HCT116 (cell line): ENCODE data around the gene HDLBP.

Experiments
- EZH2 ChIP-seq: fragments of 200-600 bp; sonication (generic); IDR thresholded peaks from 2 replicates; pipeline ENCODE4 v1.6.1; 2017; ENCODE audit warnings: antibody characterized with exemption, mixed run types
- TF ChIP-seq, protein P1 (sequence below): IDR thresholded peaks from 2 replicates; pipeline ENCODE4 v1.6.1; 2011; ENCODE audit warnings: mild to moderate bottlenecking, low read length, moderate library complexity; ENCODE audit not compliant: insufficient replicate concordance; ENCODE audit errors: extremely low read depth

- TF ChIP-seq EZH2 = no peak
- TF ChIP-seq, protein P1, sequence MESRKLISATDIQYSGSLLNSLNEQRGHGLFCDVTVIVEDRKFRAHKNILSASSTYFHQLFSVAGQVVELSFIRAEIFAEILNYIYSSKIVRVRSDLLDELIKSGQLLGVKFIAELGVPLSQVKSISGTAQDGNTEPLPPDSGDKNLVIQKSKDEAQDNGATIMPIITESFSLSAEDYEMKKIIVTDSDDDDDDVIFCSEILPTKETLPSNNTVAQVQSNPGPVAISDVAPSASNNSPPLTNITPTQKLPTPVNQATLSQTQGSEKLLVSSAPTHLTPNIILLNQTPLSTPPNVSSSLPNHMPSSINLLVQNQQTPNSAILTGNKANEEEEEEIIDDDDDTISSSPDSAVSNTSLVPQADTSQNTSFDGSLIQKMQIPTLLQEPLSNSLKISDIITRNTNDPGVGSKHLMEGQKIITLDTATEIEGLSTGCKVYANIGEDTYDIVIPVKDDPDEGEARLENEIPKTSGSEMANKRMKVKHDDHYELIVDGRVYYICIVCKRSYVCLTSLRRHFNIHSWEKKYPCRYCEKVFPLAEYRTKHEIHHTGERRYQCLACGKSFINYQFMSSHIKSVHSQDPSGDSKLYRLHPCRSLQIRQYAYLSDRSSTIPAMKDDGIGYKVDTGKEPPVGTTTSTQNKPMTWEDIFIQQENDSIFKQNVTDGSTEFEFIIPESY = no peak
Observed at GRCh38 chr2:241182531-241183133, 132.8 kb downstream of the HDLBP start.
